HG03175 (cell line): Measurements from ENCODE around the gene MACROD2.

Source experiments
- ATAC-seq: cut with Tn5 transposase; IDR thresholded peaks from one replicate; pipeline ENCODE4 v1.9.1; 2021; ENCODE audit warnings: mild to moderate bottlenecking, moderate library complexity; ENCODE audit not compliant: unreplicated experiment

Gene MACROD2

DNA sequence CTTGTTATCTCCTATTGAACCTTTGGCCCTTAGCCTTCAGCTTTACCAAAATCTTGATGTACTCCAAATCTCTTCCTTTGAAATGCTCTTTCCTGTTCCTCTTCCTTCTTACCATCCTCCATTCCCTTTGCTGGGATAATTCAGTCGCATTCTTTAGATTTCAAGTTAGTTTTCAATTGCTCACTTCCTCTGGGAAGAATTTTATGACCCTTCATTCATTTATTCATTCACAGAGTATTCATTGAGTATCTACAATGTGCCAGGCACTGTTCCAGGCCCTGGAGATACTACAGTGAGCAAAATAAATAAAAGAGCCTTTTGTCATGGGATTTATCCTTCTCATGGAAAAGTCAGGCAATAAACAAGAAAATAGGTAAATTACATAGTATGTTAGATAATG is 890.3 kb downstream of the MACROD2 start:
- ATAC-seq: no peak

DNA sequence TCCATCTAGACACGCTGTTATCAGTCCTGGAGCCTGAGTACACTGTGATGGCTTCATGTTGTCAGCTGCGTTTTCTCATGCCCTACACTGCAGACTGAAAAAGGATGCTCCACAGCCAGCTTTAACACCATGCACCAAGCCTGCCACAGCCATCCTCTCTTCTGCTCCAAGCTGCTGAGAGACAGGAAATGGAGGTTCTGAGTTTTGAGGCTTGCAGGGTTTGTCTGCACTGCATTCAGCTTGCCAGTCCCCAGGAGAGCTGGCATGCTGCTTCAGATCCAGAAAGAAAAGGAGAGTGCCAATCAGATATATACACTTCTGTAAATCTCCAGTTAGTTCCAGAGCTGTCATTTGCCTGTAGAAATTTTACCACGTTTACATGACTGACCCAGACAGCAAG is 892.8 kb downstream of the MACROD2 start:
- ATAC-seq: no peak

DNA sequence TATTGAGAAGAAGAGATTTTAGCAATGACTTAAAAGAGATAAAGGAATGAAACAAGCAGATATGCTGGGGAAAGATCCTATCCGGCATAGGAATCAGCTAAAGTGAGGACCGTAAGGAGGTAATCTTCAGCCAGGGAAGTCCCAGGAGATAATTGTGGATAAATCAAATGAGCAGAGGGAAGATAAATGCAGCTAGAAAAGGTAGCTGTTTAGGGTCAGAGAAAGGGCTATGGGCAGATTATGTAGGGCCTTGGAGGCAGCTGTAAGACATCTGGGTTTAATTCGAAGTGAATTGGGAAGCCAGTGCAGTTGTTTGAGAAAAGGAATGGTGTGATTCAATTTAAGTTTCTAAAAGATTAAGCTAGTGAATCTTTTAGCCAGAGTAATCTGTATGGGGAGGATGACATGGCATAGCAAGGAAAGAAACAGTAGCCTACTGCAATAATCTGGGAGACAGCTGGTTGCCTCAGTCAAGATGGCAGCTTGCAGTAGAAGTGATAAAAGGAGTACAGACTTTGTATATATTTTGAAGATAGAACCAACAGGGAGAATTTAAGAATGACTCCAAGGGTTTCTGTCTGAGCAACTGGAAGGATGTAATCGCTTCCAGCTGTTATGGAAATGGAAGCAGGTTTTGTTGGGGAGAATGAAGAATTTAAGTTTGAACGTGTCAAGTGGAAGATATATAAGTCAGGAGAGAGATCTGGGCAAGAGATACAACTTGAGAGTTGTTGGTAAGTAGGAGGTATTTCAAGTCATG is 894.4 kb downstream of the MACROD2 start:
- ATAC-seq: no peak

DNA sequence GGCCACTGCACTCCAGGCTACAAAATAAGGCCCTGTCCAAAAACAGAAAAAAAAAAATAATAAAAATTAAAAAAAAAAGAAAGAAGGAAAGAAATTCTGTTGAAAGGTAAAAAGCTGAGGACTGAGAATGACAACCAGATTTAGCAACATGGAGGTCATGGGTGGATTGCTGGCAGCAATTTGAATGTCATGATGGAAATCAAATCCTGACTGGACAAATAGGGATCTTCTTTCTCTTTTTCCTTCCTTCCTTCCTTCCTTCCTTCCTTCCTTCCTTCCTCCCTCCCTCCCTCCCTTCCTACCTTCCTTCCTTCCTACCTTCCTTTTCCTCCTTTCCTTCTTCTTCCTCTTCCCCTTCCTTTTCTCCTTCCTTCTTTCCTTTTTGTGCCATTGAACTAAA is 895.4 kb downstream of the MACROD2 start:
- no peak for ATAC-seq

DNA sequence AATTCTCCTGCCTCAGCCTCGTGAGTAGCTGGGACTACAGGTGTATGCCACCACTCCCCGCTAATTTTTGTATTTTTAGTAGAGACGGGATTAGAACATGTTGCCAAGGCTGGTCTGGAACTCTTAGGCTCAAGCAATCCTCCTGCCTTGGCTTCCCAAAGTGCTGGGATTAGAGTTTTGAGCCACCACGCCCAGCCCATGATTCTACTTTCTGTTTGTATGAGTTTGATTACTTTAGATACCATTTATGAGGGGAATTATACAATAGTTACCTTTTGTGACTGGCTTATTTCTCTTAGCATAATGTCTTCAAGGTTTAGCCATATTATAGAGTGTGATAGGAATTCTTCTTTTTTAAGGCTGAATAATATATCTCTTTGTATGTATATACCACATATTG is 897.5 kb downstream of the MACROD2 start:
- no peak for ATAC-seq

DNA sequence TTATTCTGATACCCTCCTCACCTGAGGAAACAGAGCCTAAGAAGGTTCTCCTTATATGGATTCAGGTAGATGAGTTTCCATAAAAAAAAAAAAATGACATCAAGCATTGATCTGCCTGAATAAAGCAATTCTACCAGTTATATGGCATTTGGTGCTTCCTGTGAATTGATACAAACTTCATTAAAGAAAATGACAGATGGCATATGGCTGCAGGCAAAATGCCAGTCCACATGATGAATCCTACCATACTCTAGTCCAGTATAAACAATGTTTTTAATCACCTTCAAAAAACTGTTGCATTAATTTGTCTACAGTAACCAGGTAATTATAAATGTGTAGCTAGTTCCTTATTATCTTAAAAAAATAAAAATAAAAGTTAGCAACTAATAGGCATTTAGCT is 901.3 kb downstream of the MACROD2 start:
- no peak for ATAC-seq

DNA sequence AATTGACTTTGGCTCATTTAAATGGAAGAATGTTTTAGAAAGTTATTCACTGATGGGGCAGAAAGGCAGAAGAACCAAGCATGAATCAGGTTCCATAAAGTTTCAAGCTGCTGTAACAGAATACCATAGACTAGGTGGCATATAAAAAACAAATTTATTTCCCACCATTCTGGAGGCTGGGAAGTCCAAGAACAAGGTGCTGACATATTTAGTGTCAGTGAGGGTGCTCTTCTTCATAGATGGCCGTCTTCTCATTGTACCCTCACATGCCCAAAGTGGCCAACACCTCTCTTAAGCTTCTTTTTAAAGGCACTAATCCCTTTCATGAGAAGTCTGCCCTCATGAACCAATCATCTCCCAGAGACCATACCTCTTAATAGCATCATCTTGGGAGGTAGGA is 902.3 kb downstream of the MACROD2 start:
- ATAC-seq: no peak

DNA sequence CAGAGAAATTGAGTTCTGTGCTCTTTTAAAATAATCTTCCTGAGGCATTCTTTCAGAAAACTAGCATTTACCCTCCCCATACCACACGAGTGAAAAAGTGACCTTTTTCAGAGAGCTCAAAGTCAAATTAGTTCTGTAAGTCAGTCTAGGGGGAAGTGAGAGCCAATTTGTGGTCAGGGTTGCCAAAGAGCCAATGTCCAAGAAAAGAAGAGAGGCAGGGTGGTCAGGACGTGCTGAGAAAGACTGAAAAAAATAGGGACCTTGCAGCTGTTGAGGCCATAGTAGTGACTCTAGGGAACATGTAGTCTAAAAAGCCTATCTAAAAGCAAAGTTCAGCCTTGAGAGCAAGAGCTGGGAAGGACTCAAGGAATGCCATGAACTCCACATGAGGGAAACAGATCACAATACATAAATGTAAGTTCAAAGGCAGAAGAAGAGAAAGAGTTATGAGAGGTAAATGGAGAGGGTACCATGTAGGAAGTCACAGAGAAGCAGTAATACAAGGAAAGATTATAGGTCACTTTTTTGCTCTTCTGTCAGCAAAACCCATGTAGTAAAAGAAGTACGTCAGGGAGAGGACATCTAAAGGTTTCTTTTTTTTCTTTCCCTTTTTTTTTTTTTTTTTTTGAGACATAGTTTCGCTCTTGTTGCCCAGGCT is 907.2 kb downstream of the MACROD2 start:
- peak; percentile 98 for ATAC-seq

DNA sequence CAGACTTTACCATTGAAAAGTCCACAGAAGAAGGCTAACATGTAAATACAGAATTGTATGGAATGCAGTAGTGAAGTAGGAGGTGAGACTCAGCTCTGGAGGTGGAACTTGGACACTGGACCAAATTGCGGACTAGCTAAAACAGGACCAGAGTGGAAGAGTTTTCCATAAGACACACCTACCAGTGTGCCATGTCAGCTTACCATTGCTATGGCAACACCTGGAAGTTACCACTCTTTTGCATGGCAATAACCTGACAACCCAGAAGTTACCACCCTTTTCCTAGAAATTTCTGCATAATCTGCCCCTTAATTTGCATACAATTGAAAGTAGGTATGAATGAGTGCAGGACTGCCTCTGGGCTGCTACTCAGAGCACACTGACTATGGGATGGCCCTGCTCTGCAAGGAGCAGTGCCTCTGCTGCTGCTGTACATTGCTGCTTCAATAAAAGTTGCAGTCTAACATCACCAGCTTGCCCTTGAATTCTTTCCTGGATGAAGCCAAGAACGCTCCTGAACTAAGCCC is 911.7 kb downstream of the MACROD2 start:
- no peak for ATAC-seq

DNA sequence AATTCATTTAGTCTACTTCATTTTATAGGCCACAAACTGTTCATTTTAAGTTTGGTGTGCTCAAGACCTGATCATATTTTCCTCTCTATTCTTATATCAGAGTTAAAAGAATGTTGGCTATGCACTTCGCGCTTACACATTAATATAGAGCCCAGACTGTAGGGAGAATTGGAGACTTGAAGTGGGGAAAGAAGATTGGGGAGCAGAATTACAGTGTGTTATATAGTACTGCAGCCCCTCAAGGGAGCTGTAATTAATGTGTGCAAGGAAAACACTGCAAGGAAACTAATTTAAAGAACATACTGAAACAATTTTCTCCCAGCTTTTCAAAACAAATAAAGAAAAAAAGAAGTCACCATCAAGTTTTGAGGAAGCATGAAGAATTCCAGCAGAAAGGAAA is 914.8 kb downstream of the MACROD2 start:
- no peak for ATAC-seq

DNA sequence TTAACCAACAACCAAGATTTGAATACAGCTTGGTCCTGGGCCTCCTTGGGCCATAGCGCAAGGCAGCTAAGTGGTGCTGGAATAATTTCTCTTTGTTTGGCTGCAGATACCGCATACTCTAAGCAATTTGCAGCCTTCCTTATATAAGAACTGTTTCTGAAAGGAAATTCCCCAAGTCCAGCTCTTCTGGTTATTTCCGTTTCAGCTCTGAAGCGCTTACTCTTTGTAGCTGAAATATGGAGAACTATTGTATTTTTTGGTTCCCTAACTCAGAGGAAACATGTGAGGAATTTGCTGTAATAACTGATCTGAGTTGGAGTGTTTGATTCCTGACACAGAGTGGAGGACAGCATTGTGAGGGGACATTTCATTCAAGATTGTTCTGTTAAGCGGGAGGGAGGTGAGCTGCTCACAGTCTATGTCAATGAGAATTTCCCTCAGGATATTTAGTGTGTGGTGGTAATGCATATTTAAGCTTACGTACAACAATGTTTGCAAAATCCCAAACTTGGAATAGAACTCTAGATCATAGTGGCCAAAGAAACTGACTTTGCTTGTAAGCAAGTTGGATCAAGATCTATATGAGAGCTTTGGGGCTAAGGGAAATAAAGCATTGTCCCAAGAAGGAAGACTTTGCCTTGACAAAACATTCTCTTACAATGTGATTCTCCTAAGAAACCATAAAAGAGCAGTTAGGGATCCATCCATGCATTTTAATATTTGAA is 918.7 kb downstream of the MACROD2 start:
- ATAC-seq: no peak

DNA sequence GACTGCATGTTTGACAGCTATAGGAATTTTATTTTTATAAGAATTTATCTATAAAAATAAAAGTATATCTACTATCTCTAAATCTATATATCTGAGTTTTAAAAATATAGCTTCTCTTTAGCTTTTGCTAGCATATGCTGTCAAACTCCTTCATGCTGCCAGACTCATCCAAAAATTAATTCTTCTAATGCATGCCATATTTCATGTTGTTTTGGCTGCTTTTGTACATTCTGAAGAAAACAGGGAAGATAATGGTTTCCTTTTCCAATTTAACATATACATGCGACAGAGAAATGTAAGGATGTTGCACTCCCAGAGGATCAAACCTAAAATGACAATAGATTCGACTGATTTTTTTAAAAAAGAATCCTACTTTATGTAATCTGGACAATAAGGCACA is 919.3 kb downstream of the MACROD2 start:
- ATAC-seq: no peak

DNA sequence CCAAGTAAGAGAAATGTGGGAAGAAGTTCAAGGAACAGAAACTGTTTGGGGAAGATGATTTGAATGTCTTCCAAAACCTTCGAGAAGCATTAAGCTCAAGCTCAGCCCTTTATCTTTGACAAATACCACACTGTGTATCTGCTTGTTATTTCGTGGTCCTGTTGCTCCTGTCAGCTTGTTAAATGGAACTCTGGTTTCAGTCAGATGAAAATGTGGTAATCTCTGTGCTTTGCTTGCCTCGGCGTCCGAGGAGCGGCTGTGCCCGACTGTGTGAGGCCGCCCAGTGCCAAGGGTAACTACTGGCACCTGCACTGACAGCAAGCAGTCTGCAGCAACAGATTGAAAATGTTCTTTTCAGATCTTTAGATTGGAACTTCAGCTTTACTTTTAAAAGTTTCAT is 920.0 kb downstream of the MACROD2 start:
- no peak for ATAC-seq

DNA sequence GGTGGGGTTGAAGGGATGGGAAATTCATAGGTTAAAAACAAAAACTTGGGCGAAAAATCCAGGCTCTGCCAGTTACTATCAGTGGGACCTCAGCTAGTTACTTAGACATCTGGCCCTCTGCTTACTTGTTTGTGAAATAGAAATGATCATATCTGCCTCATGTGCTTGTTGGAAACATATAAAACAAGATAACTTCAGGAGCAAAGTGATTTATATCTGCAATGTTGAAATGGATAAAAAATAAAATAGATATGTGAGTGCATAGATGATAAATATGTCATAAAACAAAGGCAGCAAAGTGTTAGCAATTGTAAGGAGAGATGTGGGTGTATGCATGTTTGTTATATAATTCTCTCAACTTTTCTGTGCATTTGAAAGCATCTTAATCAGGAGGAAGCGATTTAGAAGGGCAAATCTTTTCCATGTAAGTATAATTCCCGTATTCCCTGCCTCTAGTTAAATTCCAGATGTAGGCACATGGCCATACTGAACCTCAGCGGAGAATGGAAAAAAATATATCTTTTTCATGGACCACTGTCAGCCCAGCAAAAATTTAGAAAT is 921.1 kb downstream of the MACROD2 start:
- ATAC-seq: no peak

DNA sequence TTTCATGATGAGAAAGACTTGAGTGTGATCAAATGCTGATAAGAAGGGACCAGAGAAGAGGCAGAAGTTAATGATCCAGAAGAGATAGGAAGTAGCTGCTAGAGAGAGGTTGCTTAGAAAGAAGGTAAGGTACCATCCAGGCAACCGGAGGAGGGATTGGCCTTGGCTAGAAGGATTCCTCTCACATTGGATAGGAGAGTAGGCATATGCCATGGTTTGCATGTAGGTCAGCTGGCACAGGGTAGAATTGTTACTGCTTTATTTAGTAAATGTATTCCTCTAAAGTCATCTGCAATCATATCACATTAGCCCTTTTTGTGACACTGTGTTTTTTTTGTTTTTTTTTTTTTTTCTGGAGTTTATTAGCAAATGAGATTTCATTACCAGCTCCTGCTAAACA is 923.0 kb downstream of the MACROD2 start:
- ATAC-seq: no peak

DNA sequence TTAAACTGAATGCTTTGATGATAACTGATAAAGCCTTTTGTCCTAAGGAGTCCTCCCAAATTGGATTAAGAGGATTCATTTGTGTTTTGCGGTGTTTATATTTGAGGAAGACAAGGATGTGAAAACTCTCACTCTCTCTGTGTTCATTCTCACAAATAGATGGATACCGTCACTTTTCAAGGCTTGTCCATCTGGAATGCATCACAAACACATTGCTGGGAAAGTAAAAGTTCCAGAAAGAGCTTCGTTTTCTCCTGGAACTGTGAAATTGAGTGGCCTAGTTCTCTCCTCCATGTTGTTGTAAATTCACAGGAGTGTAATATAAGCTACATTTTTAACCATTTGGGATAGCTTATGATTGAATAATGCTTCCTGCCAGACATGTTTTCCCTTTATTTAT is 923.7 kb downstream of the MACROD2 start:
- ATAC-seq: no peak

DNA sequence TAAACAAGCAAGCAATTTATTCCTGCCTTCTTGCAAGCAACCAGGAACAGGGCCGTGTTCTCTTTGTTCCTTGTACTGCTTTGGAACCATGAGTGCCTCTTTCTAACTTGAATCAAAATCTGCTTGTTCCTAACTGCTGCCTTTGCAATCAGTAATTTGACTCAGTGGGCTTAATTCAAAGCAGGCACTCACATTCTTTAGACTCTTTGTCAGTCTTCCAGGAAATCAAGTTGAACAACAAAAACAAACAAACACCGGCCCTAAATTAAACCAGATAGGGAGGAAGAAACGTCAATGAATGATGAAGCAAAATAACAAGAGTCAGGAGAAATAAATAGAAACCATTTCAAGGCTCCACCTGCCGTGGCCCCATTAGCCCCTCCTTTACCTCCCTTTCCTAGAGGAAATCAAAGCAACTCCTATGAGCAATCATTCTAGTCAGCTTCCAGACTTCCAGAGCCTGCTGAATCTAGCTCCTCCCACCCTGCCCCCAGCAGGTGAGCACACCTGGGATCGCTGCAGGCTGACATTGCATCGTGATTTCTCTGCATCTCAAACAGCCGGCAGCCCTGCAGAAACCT is 924.3 kb downstream of the MACROD2 start:
- ATAC-seq: no peak

DNA sequence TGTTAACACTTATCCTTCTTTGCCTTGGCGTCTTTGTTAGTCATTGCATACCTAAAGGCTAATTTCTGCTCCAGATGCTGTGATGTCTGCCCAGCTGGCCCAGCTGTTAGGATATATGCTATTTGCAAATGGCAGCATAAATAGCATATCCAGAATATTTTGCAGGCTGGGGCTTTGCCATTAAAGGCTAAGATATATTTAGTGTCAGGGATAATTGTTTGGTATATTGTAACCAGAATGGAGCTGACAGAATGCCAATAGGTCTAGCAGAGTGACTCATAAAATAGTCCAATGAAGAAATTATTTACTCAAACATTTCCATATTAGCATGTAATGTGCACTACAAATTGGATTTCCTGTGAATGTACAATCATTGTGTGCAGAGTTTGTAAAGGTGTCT is 926.2 kb downstream of the MACROD2 start:
- ATAC-seq: no peak

DNA sequence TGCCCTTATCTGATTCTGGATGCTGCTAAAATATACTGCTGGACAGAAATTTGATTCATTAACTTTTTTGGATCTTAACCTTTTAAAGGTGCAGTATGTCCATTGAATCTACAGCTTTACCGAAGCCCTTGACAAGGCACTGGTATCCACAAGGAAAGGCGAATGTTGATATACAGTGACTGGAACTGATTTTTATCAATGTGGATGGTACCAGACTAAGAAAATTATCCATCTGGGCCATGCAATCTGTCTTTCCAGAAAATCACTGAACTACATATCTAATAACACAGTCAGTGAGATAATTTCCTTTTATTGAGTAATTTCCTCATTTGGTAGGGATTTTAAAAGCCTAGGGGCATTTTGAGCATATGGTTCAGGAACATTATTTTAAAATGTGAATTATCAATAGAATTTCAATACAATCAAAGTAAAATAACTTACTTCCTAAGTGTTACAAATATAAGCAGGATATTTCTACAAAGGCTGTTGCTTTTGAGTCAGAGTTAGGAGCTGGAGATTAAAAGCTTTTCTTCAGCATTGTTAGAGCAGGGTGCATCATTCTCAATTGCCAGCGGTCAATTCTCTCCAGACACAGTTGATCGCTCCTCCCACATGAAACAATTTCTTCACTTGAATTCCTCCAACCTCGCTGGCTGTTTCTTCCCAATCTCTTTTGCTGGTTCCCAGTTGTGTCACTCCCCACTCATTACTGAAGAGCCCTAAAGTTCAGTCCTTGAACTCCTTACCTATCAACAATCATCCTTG is 927.4 kb downstream of the MACROD2 start:
- no peak for ATAC-seq

DNA sequence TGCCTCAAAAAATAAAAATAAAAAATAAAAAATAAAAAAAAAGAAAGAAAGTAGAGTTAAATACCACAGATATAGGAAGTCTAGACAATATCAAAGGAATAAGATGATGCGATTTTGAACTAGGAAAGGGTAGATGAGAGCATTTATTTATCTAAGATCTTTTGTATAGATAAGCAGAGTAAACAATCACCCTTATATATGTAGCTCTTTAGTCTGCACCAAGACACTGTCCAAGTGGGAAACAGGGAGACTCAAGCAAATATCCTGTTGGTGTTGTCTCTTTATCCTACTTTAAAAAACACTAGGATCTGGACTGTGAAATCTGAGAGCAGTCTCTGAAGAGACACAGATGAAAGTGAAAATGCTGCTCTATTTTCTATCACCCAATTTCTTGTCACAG is 929.1 kb downstream of the MACROD2 start:
- no peak for ATAC-seq
